Measurements from ENCODE around the gene RAET1G. TPM values are rescaled to one million over a fixed set of nuclear protein-coding genes. Genes with fewer than 3 reads are reported as not detected.

The RAET1G gene
- total and polyA plus RNA-seq, 12 donors, result 0.22 to 40.7 (median 11.6) TPM

DNA sequence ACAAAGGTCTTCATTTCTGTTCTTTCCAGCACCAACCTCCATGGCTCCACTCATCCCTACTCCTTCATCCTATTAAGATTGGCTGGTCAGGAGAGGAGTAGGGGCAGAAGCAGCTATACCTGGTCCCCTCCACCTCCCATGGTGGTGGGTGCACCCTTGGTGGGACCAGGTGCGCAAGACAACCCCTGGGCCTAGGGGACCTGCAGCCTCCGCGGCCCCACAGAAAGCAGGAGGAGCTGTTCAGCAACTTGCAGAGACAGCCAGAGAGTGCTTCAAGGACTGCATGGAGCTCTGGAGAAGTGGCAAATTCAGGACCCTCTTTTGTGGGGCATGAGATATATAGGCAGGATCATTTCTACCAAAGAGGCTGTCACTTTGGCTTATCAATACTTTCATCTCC, 28.7 kb upstream of the RAET1G start:
- H3K27ac ChIP-seq, result no peak overlapping the region
- H3K36me3 ChIP-seq (replicated peaks in 1 of 2), result no peaks in the 10 kb centered on the region
- H3K4me3 ChIP-seq, result no peak overlapping the region
- WGBS, 4 donors, result 73 to 81% (median 80%) methylated on average over 2 to 3 of the region's 3 CpGs
- H3K27me3 ChIP-seq, result peaks cover 52% of the 10 kb centered on the region
- no peaks in the 10 kb centered on the region for H3K4me1 ChIP-seq (replicated peaks in 1 of 2)
- intact Hi-C loops (cut with DNase I), result no loop called here
- TF ChIP-seq, protein P1, sequence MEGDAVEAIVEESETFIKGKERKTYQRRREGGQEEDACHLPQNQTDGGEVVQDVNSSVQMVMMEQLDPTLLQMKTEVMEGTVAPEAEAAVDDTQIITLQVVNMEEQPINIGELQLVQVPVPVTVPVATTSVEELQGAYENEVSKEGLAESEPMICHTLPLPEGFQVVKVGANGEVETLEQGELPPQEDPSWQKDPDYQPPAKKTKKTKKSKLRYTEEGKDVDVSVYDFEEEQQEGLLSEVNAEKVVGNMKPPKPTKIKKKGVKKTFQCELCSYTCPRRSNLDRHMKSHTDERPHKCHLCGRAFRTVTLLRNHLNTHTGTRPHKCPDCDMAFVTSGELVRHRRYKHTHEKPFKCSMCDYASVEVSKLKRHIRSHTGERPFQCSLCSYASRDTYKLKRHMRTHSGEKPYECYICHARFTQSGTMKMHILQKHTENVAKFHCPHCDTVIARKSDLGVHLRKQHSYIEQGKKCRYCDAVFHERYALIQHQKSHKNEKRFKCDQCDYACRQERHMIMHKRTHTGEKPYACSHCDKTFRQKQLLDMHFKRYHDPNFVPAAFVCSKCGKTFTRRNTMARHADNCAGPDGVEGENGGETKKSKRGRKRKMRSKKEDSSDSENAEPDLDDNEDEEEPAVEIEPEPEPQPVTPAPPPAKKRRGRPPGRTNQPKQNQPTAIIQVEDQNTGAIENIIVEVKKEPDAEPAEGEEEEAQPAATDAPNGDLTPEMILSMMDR (IDR thresholded peaks at IDR 0.05), result no peak
- no peak for TF ChIP-seq POLR2A (IDR thresholded peaks at IDR 0.05)
- DNase-seq, result no peak
- no peaks in the 10 kb centered on the region for H3K9me3 ChIP-seq (replicated peaks in 1 of 3)

DNA sequence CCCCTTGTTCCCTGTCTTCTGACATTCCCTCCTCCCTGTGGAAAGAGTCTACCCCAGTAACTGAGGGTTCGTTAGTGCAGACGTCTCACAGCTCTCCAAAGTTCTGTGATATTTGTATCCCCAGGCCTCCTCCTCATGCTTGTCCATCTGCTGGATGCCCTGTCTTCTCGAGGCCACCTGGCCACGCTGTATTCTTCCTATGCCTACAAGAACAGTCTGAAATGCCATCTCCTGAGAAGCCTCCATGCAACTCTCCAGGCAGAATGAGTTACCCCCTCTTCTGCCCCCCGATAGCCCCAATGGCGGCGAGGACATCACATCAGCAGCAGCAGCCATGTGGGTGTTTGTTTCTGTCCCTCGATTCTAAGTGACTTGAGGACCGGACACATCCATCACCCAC, 28.2 kb upstream of the RAET1G start:
- Histone ChIP-seq H3K36me3 (replicated peaks in 1 of 2) (no peaks in the 10 kb centered on the region), H3K9me3 (replicated peaks in 1 of 3) (no peaks in the 10 kb centered on the region), H3K4me3 (no peak overlapping the region), H3K27me3 (peaks cover 49% of the 10 kb centered on the region), H3K27ac (no peak overlapping the region), H3K4me1 (replicated peaks in 1 of 2) (no peaks in the 10 kb centered on the region)
- DNase-seq, result no peak
- intact Hi-C loops (cut with DNase I), result no loop called here
- TF ChIP-seq, protein P1 (IDR thresholded peaks at IDR 0.05), result no peak
- no peak for TF ChIP-seq POLR2A (IDR thresholded peaks at IDR 0.05)
- WGBS, 4 donors, result 70 to 82% (median 74%) methylated on average over 9 of the region's 9 CpGs

DNA sequence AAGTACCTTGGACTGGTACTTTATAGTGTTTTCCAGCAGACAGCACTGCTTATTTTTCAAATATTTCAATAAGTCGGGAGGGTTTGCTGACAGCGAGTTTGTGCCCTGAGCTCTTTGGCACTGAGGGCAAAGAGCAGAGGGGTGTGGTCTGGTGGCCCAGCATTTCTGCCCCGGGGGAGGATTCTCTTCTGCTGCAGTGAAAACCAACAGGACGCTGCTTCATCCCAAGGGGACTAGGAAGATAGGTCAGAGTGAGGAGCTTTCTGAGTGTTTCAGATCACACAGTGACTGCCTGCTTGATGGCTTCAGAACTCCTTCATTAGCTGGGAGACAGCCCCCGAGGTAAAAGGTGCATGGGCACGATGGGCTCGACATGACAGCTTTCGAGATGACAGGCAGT, 27.5 kb upstream of the RAET1G start:
- H3K9me3 ChIP-seq (replicated peaks in 1 of 3), result no peaks in the 10 kb centered on the region
- WGBS, 4 donors, result 23 to 51% (median 39%) methylated on average over 5 to 8 of the region's 8 CpGs
- no peaks in the 10 kb centered on the region for H3K36me3 ChIP-seq (replicated peaks in 1 of 2)
- no peaks in the 10 kb centered on the region for H3K4me1 ChIP-seq (replicated peaks in 1 of 2)
- TF ChIP-seq POLR2A (IDR thresholded peaks at IDR 0.05), result no peak
- TF ChIP-seq, protein P1 (IDR thresholded peaks at IDR 0.05), result no peak
- peaks cover 42% of the 10 kb centered on the region for H3K27me3 ChIP-seq
- intact Hi-C loops (cut with DNase I), result no loop called here
- no peak overlapping the region for H3K4me3 ChIP-seq
- DNase-seq, result no peak
- H3K27ac ChIP-seq, result no peak overlapping the region

DNA sequence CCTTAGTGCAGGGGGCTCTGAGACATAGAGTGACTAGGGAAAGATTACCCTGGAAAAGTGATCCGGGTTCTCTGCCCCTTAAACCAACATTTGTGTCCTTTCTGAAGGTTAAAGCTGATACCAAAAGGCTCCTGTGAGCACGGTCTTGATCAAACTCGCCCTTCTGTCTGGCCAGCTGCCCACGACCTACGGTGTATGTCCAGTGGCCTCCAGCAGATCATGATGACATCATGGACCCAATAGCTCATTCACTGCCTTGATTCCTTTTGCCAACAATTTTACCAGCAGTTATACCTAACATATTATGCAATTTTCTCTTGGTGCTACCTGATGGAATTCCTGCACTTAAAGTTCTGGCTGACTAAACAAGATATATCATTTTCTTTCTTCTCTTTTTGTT, 25.7 kb upstream of the RAET1G start:
- H3K4me1 ChIP-seq (replicated peaks in 1 of 2), result no peaks in the 10 kb centered on the region
- no peaks in the 10 kb centered on the region for H3K9me3 ChIP-seq (replicated peaks in 1 of 3)
- TF ChIP-seq, protein P1 (IDR thresholded peaks at IDR 0.05), result no peak
- no peak for TF ChIP-seq POLR2A (IDR thresholded peaks at IDR 0.05)
- H3K27ac ChIP-seq, result no peak overlapping the region
- WGBS, 4 donors, result 80 to 83% (median 81%) methylated on average over 5 of the region's 5 CpGs
- H3K4me3 ChIP-seq, result no peak overlapping the region
- peaks cover 32% of the 10 kb centered on the region for H3K27me3 ChIP-seq
- intact Hi-C loops (cut with DNase I), result no loop called here
- no peaks in the 10 kb centered on the region for H3K36me3 ChIP-seq (replicated peaks in 1 of 2)
- no peak for DNase-seq
